Glomerular endothelial cell (primary cell): Measurements from ENCODE around the gene MSRB3. TPM values are rescaled to one million over a fixed set of nuclear protein-coding genes. Genes with fewer than 3 reads are reported as not detected.
"Not testable (repeated sequence)": the region's sequence is repeated elsewhere in the genome, so short reads cannot be mapped to it uniquely, and the experiment has no call there.

Experiments used
- DNase-seq: peaks from one replicate; pipeline ENCODE4 v3.0.0-alpha.2; 2011; ENCODE audit warnings: low read depth, low spot score; ENCODE audit errors: extremely low read depth
- total RNA-seq: library from RNA; depleted of rRNA; stranded (reverse); fragments of >200 nt; gene quantifications from 2 replicates; pipeline ENCODE4 v1.2.3, GENCODE V29; 2015

Gene MSRB3
- total RNA-seq, 1 donor from 2014 or later: 35.3 TPM

GRCh38 chr12:65446901-65447300 is 168.4 kb downstream of the MSRB3 start:
- DNase-seq: no peak

GRCh38 chr12:65449400-65449799 is 170.9 kb downstream of the MSRB3 start:
- no peak for DNase-seq

GRCh38 chr12:65450625-65451024 is 172.1 kb downstream of the MSRB3 start:
- DNase-seq: no peak

- no peak for DNase-seq
These were observed 175.8 kb downstream of the MSRB3 start for GRCh38 chr12:65454115-65454787.

DNA sequence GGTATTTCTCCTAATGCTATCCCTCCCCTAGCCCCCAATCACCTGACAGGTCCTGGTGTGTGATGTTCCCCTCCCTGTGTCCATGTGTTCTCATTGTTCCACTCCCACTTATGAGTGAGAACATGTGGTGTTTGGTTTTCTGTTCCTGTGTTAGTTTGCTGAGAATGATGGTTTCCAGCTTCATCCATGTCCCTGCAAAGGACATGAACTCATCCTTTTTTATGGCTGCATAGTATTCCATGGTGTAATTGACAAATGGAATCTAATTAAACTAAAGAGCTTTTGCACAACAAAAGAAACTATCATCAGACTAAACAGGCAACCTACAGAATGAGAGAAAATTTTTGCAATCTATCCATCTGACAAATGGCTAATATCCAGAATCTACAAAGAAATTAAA is 178.9 kb downstream of the MSRB3 start:
- DNase-seq: not testable (repeated sequence)

GRCh38 chr12:65458718-65459117 is 180.2 kb downstream of the MSRB3 start:
- no peak for DNase-seq

GRCh38 chr12:65459545-65459944 is 181.1 kb downstream of the MSRB3 start:
- DNase-seq: no peak

GRCh38 chr12:65460063-65460462 is 181.6 kb downstream of the MSRB3 start:
- no peak for DNase-seq

GRCh38 chr12:65461017-65461416 is 182.5 kb downstream of the MSRB3 start:
- DNase-seq: no peak

GRCh38 chr12:65462484-65462883 is 184.0 kb downstream of the MSRB3 start:
- DNase-seq: no peak

DNA sequence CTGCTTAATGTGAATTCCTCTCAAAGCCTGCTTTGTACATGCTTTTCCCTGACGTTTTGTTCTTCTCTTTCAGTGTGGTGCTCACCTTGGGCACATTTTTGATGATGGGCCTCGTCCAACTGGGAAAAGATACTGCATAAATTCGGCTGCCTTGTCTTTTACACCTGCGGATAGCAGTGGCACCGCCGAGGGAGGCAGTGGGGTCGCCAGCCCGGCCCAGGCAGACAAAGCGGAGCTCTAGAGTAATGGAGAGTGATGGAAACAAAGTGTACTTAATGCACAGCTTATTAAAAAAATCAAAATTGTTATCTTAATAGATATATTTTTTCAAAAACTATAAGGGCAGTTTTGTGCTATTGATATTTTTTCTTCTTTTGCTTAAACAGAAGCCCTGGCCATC is 184.6 kb downstream of the MSRB3 start:
- no peak for DNase-seq

DNA sequence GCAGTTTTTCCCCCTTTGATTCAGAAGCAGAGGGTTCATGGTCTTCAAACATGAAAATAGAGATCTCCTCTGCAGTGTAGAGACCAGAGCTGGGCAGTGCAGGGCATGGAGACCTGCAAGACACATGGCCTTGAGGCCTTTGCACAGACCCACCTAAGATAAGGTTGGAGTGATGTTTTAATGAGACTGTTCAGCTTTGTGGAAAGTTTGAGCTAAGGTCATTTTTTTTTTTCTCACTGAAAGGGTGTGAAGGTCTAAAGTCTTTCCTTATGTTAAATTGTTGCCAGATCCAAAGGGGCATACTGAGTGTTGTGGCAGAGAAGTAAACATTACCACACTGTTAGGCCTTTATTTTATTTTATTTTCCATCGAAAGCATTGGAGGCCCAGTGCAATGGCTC is 185.1 kb downstream of the MSRB3 start:
- DNase-seq: no peak

- DNase-seq: no peak
These were observed 186.4 kb downstream of the MSRB3 start for GRCh38 chr12:65464930-65465329.

- DNase-seq: no peak
These were observed 187.5 kb downstream of the MSRB3 start for GRCh38 chr12:65465766-65466547.

DNA sequence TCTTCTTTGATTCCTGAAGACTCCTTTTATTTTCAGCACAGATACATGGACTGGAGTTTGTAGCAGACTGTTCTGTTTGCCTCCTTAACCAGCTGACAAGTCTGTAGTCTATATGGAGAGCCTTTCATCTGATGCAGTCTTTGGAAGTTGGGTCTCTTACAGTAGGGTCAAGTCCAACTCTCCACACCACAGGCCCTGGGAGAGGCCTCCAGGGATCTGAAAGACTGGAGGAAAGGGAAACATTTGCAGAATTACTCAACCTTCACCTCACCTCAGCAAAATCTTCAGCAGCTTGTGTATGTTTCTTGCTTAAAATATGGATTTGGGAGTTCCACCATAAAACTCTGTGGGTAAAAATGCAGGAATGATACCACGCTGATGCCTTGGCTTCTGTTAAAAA is 188.4 kb downstream of the MSRB3 start:
- no peak for DNase-seq

GRCh38 chr12:65470256-65470655 is 191.8 kb downstream of the MSRB3 start:
- DNase-seq: no peak

DNA sequence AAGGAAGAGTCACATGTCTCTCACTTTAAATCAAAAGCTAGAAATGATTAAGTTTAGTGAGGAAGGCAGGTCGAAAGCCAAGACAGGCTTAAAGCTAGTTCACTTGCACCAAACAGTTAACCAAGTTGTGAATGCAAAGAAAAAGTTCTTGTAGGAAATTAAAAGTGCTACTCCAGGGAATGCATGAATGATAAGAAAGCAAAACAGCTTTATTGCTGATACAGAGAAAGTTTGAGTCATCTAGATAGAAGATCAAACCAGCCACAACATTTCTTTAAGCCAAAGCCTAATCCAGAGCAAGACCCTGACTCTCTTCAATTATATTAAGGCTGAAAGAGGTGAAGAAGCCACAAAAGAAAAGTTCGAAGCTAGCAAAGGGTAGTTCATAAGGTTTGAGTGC is 193.6 kb downstream of the MSRB3 start:
- no peak for DNase-seq

DNA sequence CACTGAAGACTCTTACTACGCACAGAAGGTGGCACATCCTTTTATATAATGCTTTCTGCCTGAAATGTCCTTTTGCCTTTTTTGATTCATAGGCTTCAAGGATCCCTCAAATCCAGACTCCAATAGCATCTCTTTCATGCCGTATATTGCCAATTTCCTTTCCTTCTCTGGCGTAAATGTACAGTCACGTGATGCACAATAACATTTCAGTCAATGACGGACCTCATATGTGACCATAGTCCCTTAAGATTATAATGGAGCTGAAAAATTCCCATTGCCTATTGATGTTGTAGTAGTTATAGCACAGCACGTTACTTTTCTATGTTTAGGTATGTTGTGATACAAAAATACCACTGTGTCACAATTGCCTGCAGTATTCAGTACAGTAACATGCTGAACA is 196.3 kb downstream of the MSRB3 start:
- no peak for DNase-seq

- DNase-seq: no peak
These were observed 199.2 kb downstream of the MSRB3 start for GRCh38 chr12:65477721-65478120.

GRCh38 chr12:65483891-65484516 is 205.5 kb downstream of the MSRB3 start:
- DNase-seq: not testable (repeated sequence)

DNA sequence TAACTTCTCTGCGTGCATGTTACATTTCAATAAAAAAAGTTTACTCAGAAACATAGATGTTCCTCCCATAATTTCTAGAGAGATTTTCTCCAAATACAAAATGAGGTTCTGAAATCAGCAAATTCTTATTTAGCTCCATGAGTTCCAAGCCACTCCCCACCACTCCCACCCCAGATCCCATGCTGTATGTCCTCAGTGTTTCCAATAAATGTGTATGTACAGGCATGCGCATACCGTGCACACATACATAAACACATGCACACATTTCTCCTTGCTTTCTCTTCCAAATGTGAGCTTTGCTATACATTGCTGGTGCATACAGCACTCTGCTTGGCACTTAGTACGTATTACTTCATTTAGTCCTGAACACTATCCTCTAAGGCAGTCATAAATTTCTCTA is 209.7 kb downstream of the MSRB3 start:
- no peak for DNase-seq

GRCh38 chr12:65490250-65490649 is 211.8 kb downstream of the MSRB3 start:
- DNase-seq: no peak
